Activated CD8-positive, alpha-beta T cell treated with anti-CD3 and anti-CD28 coated beads, Interleukin-2, amount 10 ng/mL, durations not matched to agents 7 days and 5 days (primary cell): Measurements from ENCODE around the gene CREB3. TPM values are rescaled to one million over a fixed set of nuclear protein-coding genes. Genes with fewer than 3 reads are reported as not detected.

ENCODE experiments used
- ATAC-seq: fragments of 150-1000 bp; cut with Tn5 transposase; one replicate; pipeline ENCODE4 v1.10.0; 2021; ENCODE audit warnings: moderate library complexity
- CTCF ChIA-PET: fragments of 350-600 bp; sonication (Branson Sonifier 250); formaldehyde crosslinking; loops from one replicate; lab custom pipeline; 2021; ENCODE audit warnings: antibody characterized with exemption; lab: Charles Lee
- POLR2A ChIA-PET: fragments of 350-600 bp; sonication (Branson Sonifier 250); formaldehyde crosslinking; loops from one replicate; lab custom pipeline; 2021; ENCODE audit warnings: antibody characterized with exemption; lab: Charles Lee
- DNase-seq: peaks from one replicate; pipeline ENCODE4 v3.0.0-alpha.2; 2020
- H3K27ac Mint-ChIP-seq: one replicate; pipeline ENCODE4 v1.8.0; 2021; ENCODE audit warnings: mild to moderate bottlenecking, mixed read lengths
- H3K27me3 Mint-ChIP-seq: one replicate; pipeline ENCODE4 v1.8.0; 2021; ENCODE audit warnings: low read depth, mixed read lengths
- H3K36me3 Mint-ChIP-seq: one replicate; pipeline ENCODE4 v1.8.0; 2021; ENCODE audit warnings: low read depth, mixed read lengths
- H3K4me1 Mint-ChIP-seq: one replicate; pipeline ENCODE4 v1.8.0; 2021; ENCODE audit warnings: low read depth, mixed read lengths
- H3K4me3 Mint-ChIP-seq: one replicate; pipeline ENCODE4 v1.8.0; 2021; ENCODE audit warnings: mild to moderate bottlenecking, mixed read lengths
- H3K9me3 Mint-ChIP-seq: one replicate; pipeline ENCODE4 v1.8.0; 2022; ENCODE audit warnings: mixed read lengths; ENCODE audit not compliant: insufficient read depth
- total RNA-seq, 2 experiments: library from RNA; stranded (reverse); gene quantifications; one replicate each; pipeline ENCODE4 v1.2.3, GENCODE V29; 2021

Gene CREB3
- total RNA-seq, 2 experiments from 2014 or later, result 21.6 to 21.7 TPM

DNA sequence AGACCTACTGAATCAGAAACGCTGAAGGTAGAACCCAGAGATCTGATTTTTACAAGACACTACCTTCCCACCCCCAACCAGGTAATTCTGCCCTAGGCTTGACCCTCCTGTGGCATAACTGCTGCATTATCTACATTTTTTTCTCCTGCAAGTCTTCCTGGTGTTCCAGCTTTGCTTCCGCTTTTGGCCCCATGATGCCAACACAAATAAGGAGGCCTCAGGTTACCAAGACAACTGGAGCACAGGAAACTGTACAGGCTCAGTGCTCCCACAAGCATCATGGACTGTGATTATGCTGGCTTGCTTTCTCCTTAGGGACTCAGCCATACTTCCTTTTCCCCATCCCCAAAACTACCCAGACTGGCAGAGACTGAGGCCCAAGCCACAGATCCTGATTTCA is 28.2 kb downstream of the CREB3 start:
- peaks cover 16% of the 10 kb centered on the region for H3K36me3 Mint-ChIP-seq
- CTCF ChIA-PET, result interaction anchor here (0.8 to 3.0 kb wide), 6 partner anchors 10 to 121 kb away, joined by 3 to 12 read pairs (median 4); partner anchors contain the start of genes GBA2 and RGP1
- ATAC-seq (no peak), DNase-seq (no peak)
- no peaks in the 10 kb centered on the region for H3K27me3 Mint-ChIP-seq
- POLR2A ChIA-PET, result interaction anchor here (1.4 to 2.0 kb wide), 2 partner anchors 11 to 24 kb away, joined by 3 to 6 read pairs; partner anchors contain the start of genes GBA2 and RGP1
- H3K27ac Mint-ChIP-seq, result no peak overlapping the region
- no peaks in the 10 kb centered on the region for H3K9me3 Mint-ChIP-seq
- no peak overlapping the region for H3K4me3 Mint-ChIP-seq
- peaks cover 36% of the 10 kb centered on the region for H3K4me1 Mint-ChIP-seq

DNA sequence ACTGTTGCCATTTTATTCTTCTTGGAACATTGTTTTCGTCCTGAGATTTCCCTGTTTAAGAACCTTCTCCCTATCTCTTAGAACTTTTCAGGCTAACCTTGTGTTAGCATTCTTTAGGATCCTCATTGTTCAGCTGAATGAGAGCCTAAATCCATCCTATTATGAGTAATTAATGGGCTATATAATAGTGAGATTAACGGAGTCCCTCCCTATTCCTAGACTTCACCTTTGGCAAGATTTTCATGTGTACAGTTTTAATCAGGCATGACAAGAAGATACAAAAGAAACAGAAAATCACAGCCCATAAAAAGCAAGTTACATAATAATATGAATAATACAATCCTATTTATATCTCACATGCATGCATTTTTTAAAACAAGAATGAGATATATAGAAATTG is 30.7 kb downstream of the CREB3 start:
- POLR2A ChIA-PET, result interaction anchor here (0.6 to 0.7 kb wide), 3 partner anchors 25 to 1530 kb away, joined by 3 to 4 read pairs (median 3); no protein-coding TSS in a partner anchor
- Mint-ChIP-seq H3K27me3 (no peaks in the 10 kb centered on the region), H3K4me1 (peaks cover 18% of the 10 kb centered on the region), H3K9me3 (no peaks in the 10 kb centered on the region), H3K4me3 (no peak overlapping the region), H3K27ac (no peak overlapping the region), H3K36me3 (peaks cover 14% of the 10 kb centered on the region)
- CTCF ChIA-PET, result interaction anchor here (0.6 to 1.5 kb wide), 7 partner anchors 14 to 194 kb away, joined by 3 to 5 read pairs (median 3); partner anchors contain the start of genes CREB3, GBA2, RGP1 and TLN1
- DNase-seq (no peak), ATAC-seq (no peak)

DNA sequence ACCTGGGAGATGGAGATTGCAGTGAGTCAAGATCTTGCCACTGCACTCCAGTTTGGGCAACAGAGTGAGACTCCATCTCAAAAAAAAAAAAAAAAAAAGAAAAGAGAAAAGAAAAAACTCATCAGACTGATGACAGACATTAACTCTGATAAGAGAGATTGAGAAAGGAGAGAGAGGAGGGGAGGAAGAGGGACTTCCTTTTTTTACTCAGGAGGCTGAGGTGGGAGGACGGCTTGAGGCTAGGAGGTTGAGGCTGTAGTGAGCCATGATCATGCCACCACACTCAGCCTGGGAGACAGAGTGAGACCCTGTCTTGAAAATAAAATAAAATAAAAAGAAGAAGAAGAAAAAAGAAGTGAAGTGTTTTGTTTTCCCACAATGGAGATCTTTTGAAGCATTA is 31.3 kb downstream of the CREB3 start:
- no peak for DNase-seq
- H3K27ac Mint-ChIP-seq, result no peak overlapping the region
- no peaks in the 10 kb centered on the region for H3K27me3 Mint-ChIP-seq
- CTCF ChIA-PET, result interaction anchor here (1.0 to 1.3 kb wide), 2 partner anchors 9 to 27 kb away, joined by 4 to 5 read pairs; no protein-coding TSS in a partner anchor
- H3K9me3 Mint-ChIP-seq, result no peaks in the 10 kb centered on the region
- no peak overlapping the region for H3K4me3 Mint-ChIP-seq
- POLR2A ChIA-PET, result no interaction called here
- ATAC-seq, result no peak
- peaks cover 12% of the 10 kb centered on the region for H3K4me1 Mint-ChIP-seq
- H3K36me3 Mint-ChIP-seq, result peaks cover 11% of the 10 kb centered on the region

- peaks cover 3% of the 10 kb centered on the region for H3K36me3 Mint-ChIP-seq
- no peak for DNase-seq
- CTCF ChIA-PET, result no interaction called here
- ATAC-seq, result no peak
- no peaks in the 10 kb centered on the region for H3K9me3 Mint-ChIP-seq
- POLR2A ChIA-PET, result no interaction called here
- no peak overlapping the region for H3K27ac Mint-ChIP-seq
- H3K4me1 Mint-ChIP-seq, result peaks cover 2% of the 10 kb centered on the region
- no peak overlapping the region for H3K4me3 Mint-ChIP-seq
- H3K27me3 Mint-ChIP-seq, result no peaks in the 10 kb centered on the region
These were observed 34.5 kb downstream of the CREB3 start for GRCh38 chr9:35766997-35767396.

GRCh38 chr9:35767458-35767857 is 35.0 kb downstream of the CREB3 start:
- no peaks in the 10 kb centered on the region for H3K27me3 Mint-ChIP-seq
- CTCF ChIA-PET, result interaction anchor here (0.6 kb wide), 1 partner anchor 21 kb away, joined by 3 read pairs; no protein-coding TSS in a partner anchor
- H3K4me1 Mint-ChIP-seq, result peaks cover 2% of the 10 kb centered on the region
- H3K27ac Mint-ChIP-seq, result no peak overlapping the region
- H3K36me3 Mint-ChIP-seq, result peaks cover 3% of the 10 kb centered on the region
- no peak overlapping the region for H3K4me3 Mint-ChIP-seq
- no peaks in the 10 kb centered on the region for H3K9me3 Mint-ChIP-seq
- ATAC-seq, result no peak
- POLR2A ChIA-PET, result no interaction called here
- no peak for DNase-seq

DNA sequence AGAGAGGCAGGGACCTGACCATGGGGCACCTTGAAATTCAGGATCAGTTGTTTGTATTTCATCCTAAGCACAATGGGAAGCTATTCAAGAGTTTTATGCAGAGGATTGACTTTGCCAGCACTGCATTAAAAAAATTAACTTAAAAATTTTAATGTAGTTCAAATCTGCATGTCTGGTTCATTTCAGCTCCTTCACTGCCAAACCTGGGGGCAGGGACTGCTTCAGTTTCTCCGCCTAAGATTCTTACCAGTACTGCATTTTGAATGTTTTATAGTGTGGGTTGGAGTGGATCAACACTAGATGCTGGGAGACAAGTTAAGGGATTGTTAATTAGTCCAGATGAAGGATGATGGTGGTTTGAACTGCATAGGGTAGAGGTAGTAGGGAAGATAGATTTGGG is 37.3 kb downstream of the CREB3 start:
- H3K9me3 Mint-ChIP-seq, result no peaks in the 10 kb centered on the region
- ATAC-seq (no peak), DNase-seq (no peak)
- no peak overlapping the region for H3K4me3 Mint-ChIP-seq
- H3K4me1 Mint-ChIP-seq, result no peaks in the 10 kb centered on the region
- H3K27me3 Mint-ChIP-seq, result no peaks in the 10 kb centered on the region
- no peaks in the 10 kb centered on the region for H3K36me3 Mint-ChIP-seq
- CTCF ChIA-PET, result interaction anchor here (1.4 to 2.1 kb wide), 2 partner anchors 13 to 112 kb away, joined by 4 to 8 read pairs; no protein-coding TSS in a partner anchor
- POLR2A ChIA-PET, result interaction anchor here (0.7 kb wide), 1 partner anchor 57 kb away, joined by 3 read pairs; no protein-coding TSS in a partner anchor
- no peak overlapping the region for H3K27ac Mint-ChIP-seq

GRCh38 chr9:35771075-35771433 is 38.6 kb downstream of the CREB3 start:
- CTCF ChIA-PET, result interaction anchor here (0.9 to 2.1 kb wide), 7 partner anchors 9 to 55 kb away, joined by 3 to 8 read pairs (median 4); no protein-coding TSS in a partner anchor
- Mint-ChIP-seq H3K27ac (no peak overlapping the region), H3K9me3 (no peaks in the 10 kb centered on the region), H3K36me3 (no peaks in the 10 kb centered on the region), H3K4me1 (no peaks in the 10 kb centered on the region), H3K4me3 (no peak overlapping the region), H3K27me3 (no peaks in the 10 kb centered on the region)
- POLR2A ChIA-PET, result no interaction called here
- no peak for DNase-seq
- ATAC-seq, result no peak

- Mint-ChIP-seq H3K4me3 (no peak overlapping the region), H3K4me1 (no peaks in the 10 kb centered on the region), H3K36me3 (no peaks in the 10 kb centered on the region), H3K27me3 (no peaks in the 10 kb centered on the region), H3K9me3 (no peaks in the 10 kb centered on the region), H3K27ac (no peak overlapping the region)
- DNase-seq (no peak), ATAC-seq (no peak)
- ChIA-PET POLR2A (no interaction called here), CTCF (interaction anchor here (0.9 to 2.1 kb wide), 8 partner anchors 7 to 55 kb away, joined by 3 to 8 read pairs (median 4); no protein-coding TSS in a partner anchor)
These were observed 39.1 kb downstream of the CREB3 start for GRCh38 chr9:35771534-35771933.

DNA sequence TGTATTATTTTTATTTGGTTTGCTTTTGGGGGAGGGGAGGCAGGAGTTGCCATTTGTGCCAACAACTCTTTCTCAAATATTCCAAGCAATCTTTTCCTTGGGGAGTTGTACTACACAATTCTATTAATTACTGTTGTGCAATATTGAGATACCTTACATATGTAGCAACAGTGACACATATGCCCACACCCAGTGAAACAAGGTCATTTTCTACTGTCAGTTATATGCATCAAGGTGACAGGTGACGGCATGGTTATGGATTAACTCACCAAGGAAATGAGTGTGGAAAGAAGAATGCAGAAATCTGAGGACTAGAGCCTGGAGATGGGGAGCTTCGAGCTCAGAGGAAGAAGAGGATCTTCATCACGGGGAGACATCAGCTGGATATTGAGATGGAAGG is 39.5 kb downstream of the CREB3 start:
- DNase-seq (no peak), ATAC-seq (no peak)
- no peaks in the 10 kb centered on the region for H3K9me3 Mint-ChIP-seq
- no peaks in the 10 kb centered on the region for H3K36me3 Mint-ChIP-seq
- H3K27me3 Mint-ChIP-seq, result no peaks in the 10 kb centered on the region
- ChIA-PET POLR2A (interaction anchor here (1.2 kb wide), 1 partner anchor 23 kb away, joined by 5 read pairs; the partner anchor contains the start of genes GBA2 and RGP1), CTCF (interaction anchor here (1.0 to 1.5 kb wide), 4 partner anchors 8 to 18 kb away, joined by 4 to 6 read pairs (median 5); partner anchors contain the start of gene MSMP)
- H3K4me1 Mint-ChIP-seq, result no peaks in the 10 kb centered on the region
- H3K27ac Mint-ChIP-seq, result no peak overlapping the region
- no peak overlapping the region for H3K4me3 Mint-ChIP-seq

DNA sequence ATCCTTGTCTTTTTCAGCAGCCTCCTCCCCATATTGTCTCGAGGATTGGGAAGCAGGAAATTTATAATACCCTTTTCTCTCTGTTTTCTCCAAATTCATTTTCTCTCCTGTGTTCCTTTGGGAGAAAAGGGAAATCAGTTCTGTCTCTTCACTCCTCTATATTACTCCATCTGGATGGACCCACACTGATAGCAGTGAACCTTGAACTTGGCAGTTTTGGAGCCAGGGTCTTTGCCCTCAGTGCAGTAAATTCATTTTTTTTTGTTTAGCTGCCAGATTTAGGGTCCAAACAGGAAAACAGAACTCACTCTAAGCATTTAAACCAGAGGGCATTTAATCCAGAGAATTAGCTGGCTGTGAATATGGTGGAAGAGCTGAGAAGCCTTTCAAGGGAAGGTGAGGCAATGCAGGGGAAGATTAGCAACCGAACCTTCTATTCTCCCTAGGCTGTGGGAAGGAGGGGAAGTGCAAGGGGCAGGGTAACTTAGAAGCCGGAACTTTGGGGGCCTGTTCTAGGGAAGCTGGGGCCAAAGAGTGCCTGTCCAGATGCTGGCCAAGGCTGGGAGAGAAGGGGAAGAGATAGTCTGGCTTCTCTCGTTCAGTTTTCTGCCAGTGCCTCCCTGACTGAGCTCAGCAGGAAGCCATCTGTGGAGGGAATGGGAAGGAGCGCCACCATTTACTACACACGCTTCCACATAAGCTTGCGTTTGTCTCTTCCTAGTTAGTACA is 42.6 kb downstream of the CREB3 start:
- Mint-ChIP-seq H3K4me1 (no peaks in the 10 kb centered on the region), H3K4me3 (no peak overlapping the region), H3K27me3 (no peaks in the 10 kb centered on the region), H3K36me3 (peaks cover 3% of the 10 kb centered on the region), H3K9me3 (no peaks in the 10 kb centered on the region), H3K27ac (no peak overlapping the region)
- no peak for ATAC-seq
- CTCF ChIA-PET, result interaction anchor here (0.8 to 1.6 kb wide), 7 partner anchors 13 to 171 kb away, joined by 3 to 11 read pairs (median 3); partner anchors contain the start of genes SPAG8 and TMEM8B
- POLR2A ChIA-PET, result interaction anchor here (1.3 kb wide), 1 partner anchor 25 kb away, joined by 3 read pairs; no protein-coding TSS in a partner anchor
- DNase-seq, result no peak

DNA sequence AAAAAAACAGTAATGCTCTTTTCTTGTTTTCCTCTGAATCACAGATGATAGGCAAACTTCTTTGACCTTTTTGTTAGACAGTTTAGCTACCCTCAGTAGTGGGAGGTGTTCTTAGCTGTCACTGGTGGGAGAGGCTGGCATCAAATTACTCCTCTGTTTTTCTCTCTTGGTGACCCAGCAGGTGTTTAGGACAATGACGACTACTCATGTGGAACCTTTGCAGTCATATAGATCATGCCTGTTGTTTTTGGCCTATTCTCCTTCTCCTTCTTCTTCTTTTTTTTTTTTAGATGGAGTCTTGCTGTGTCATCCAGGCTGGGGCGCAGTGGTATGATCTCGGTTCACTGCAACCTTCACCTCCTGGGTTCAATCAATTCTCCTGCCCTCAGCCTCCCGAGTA is 43.6 kb downstream of the CREB3 start:
- H3K9me3 Mint-ChIP-seq, result no peaks in the 10 kb centered on the region
- H3K4me1 Mint-ChIP-seq, result no peaks in the 10 kb centered on the region

More for the DNA sequence above, 43.6 kb downstream of the CREB3 start:
- peaks cover 4% of the 10 kb centered on the region for H3K36me3 Mint-ChIP-seq
- H3K4me3 Mint-ChIP-seq, result no peak overlapping the region
- POLR2A ChIA-PET, result interaction anchor here (1.3 kb wide), 1 partner anchor 26 kb away, joined by 3 read pairs; no protein-coding TSS in a partner anchor
- CTCF ChIA-PET, result interaction anchor here (1.1 to 1.6 kb wide), 5 partner anchors 12 to 172 kb away, joined by 3 to 11 read pairs (median 5); no protein-coding TSS in a partner anchor
- H3K27me3 Mint-ChIP-seq, result no peaks in the 10 kb centered on the region
- ATAC-seq (no peak), DNase-seq (no peak)
- H3K27ac Mint-ChIP-seq, result no peak overlapping the region
